ENCODE results near the gene DDX6. TPM values are rescaled to one million over a fixed set of nuclear protein-coding genes. Genes with fewer than 3 reads are reported as not detected.
"Not testable (repeated sequence)": the region's sequence is repeated elsewhere in the genome, so short reads cannot be mapped to it uniquely, and the experiment has no call there.

The DDX6 gene
- total RNA-seq, 4 donors from 2014 or later, result 65.0 to 95.7 (median 93.0) TPM

GRCh38 chr11:118768690-118769089 is 22.3 kb downstream of the DDX6 start:
- Histone ChIP-seq H3K27me3 (no peaks in the 10 kb centered on the region), H3K27ac (no peak overlapping the region), H3K4me3 (no peak overlapping the region), H3K36me3 (peaks cover 0 to 68% (median 0%) of the 10 kb centered on the region in 3 donors), H3K4me1 (peaks cover 0 to 60% (median 5%) of the 10 kb centered on the region in 4 donors), H3K9me3 (no peaks in the 10 kb centered on the region)
- TF ChIP-seq, protein P1, sequence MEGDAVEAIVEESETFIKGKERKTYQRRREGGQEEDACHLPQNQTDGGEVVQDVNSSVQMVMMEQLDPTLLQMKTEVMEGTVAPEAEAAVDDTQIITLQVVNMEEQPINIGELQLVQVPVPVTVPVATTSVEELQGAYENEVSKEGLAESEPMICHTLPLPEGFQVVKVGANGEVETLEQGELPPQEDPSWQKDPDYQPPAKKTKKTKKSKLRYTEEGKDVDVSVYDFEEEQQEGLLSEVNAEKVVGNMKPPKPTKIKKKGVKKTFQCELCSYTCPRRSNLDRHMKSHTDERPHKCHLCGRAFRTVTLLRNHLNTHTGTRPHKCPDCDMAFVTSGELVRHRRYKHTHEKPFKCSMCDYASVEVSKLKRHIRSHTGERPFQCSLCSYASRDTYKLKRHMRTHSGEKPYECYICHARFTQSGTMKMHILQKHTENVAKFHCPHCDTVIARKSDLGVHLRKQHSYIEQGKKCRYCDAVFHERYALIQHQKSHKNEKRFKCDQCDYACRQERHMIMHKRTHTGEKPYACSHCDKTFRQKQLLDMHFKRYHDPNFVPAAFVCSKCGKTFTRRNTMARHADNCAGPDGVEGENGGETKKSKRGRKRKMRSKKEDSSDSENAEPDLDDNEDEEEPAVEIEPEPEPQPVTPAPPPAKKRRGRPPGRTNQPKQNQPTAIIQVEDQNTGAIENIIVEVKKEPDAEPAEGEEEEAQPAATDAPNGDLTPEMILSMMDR (IDR thresholded peaks at IDR 0.05), result no peak
- no peak for TF ChIP-seq POLR2A (IDR thresholded peaks at IDR 0.05)
- DNase-seq, result no peak

DNA sequence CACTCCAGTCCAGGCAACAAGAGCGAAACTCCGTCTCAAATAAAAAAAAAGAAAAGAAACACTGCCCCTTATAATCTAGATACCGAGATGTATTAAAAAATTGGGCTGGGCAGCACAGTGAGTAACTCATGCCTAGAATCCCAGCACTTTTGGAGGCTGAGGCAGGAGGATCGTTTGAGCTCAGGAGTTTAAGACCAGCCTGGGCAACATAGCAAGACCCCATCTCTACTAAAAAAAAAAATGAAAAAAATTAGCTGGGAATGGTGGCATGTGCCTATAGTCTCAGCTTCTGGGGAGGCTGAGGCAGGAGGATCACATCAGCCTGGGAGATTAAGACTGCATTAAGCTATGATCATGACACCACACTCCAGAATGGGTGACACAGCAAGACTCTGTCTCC is 24.9 kb downstream of the DDX6 start:
- DNase-seq, result no peak
- no peak for TF ChIP-seq POLR2A (IDR thresholded peaks at IDR 0.05)
- TF ChIP-seq, protein P1 (IDR thresholded peaks at IDR 0.05), result no peak
- Histone ChIP-seq H3K9me3 (no peaks in the 10 kb centered on the region), H3K27ac (no peak overlapping the region), H3K4me3 (no peak overlapping the region), H3K36me3 (peaks cover 0 to 76% (median 0%) of the 10 kb centered on the region in 3 donors), H3K4me1 (peaks cover 0 to 33% (median 0%) of the 10 kb centered on the region in 4 donors), H3K27me3 (no peaks in the 10 kb centered on the region)

- not testable (repeated sequence) for H3K27ac ChIP-seq, H3K9me3 ChIP-seq, H3K27me3 ChIP-seq, H3K4me3 ChIP-seq, DNase-seq
- Histone ChIP-seq H3K4me1 (peaks cover 0 to 27% (median 0%) of the 10 kb centered on the region in 4 donors), H3K36me3 (peaks cover 0 to 79% (median 0%) of the 10 kb centered on the region in 3 donors)
These were observed 25.8 kb downstream of the DDX6 start for GRCh38 chr11:118765095-118765691.

DNA sequence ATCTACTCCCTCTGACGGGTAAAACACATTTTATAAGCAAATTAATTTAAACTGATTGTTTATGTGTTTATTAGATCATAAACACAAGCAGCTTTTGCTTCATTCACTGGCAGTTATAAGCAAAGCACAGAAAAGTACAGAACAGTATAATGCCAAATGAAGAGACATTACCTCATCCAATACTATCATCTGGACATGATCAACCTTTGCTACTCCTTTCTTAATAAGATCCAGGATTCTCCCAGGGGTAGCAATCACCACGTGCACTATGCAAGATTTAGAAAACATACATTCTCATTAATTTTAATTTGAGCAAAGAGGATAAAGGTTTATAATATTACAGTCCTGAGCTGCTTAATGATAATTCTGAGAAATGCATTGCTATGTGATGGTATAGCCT is 27.9 kb downstream of the DDX6 start:
- Histone ChIP-seq H3K27ac (no peak overlapping the region), H3K27me3 (no peaks in the 10 kb centered on the region), H3K36me3 (peaks cover 0 to 98% (median 0%) of the 10 kb centered on the region in 3 donors), H3K4me3 (no peak overlapping the region), H3K4me1 (peaks cover 0 to 5% (median 0%) of the 10 kb centered on the region in 4 donors), H3K9me3 (no peaks in the 10 kb centered on the region)
- TF ChIP-seq, protein P1 (IDR thresholded peaks at IDR 0.05), result no peak
- no peak for TF ChIP-seq POLR2A (IDR thresholded peaks at IDR 0.05)
- DNase-seq, result no peak

DNA sequence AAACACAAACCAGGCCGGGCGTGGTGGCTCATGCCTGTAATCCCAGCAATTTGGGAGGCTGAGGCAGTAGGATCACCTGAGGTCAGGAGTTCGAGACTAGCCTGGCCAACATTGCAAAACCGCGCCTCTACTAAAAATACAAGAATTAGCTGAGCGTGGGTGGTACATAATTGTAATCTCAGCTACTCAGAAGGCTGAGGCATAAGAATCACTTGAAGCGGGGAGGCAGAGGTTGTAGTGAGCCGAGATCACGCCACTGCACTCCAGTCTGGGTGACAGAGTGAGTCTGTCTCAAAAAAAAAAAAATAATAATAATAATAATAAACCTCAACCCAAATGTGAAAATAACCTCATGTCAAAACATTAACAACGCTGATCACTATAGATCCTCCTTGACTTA is 29.0 kb downstream of the DDX6 start:
- not testable (repeated sequence) for H3K4me3 ChIP-seq, H3K9me3 ChIP-seq, H3K27me3 ChIP-seq, DNase-seq, H3K4me1 ChIP-seq, H3K27ac ChIP-seq
- H3K36me3 ChIP-seq, result peaks cover 0 to 98% (median 0%) of the 10 kb centered on the region in 3 donors

DNA sequence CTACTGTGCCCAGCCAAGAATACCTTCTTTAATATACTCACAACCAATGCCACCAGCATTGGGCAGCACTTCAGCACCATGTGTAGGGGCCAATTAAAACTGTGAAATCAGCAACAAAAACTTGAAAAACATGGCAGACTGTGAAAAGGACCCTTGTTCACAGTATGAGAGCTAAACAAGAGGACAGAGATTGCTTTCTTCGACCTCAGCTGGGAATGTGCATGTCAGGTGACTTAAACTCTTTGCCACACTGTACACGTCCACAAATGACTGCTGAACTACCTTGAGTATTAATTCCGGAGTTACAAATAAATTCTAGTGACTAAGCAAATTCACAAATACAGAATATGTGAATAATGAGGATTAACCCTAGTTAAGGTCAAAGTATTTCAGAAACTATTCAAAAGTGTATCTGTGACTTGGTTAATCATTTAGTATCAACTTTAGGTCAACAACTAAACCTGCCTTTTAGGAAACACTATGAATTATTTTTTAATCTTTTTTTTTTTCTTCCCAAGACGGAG is 33.0 kb downstream of the DDX6 start:
- H3K27ac ChIP-seq, result no peak overlapping the region
- no peak for TF ChIP-seq POLR2A (IDR thresholded peaks at IDR 0.05)
- TF ChIP-seq, protein P1 (IDR thresholded peaks at IDR 0.05), result no peak
- no peak for DNase-seq
- H3K27me3 ChIP-seq, result no peaks in the 10 kb centered on the region
- H3K9me3 ChIP-seq, result no peaks in the 10 kb centered on the region
- H3K36me3 ChIP-seq, result peaks cover 0 to 100% (median 3%) of the 10 kb centered on the region in 3 donors
- no peaks in the 10 kb centered on the region for H3K4me1 ChIP-seq
- H3K4me3 ChIP-seq, result no peak overlapping the region
